Suprapubic skin (tissue), 4 donors: ENCODE measurements around the gene RGP1.

Experiments
- EP300 ChIP-seq: sonication (generic); formaldehyde crosslinking; IDR thresholded peaks from one replicate; pipeline ENCODE4 v1.6.1; 2017; ENCODE audit warnings: antibody characterized with exemption
- POLR2A ChIP-seq, 2 donors: fragments of 450-650 bp; IDR thresholded peaks; one replicate each; pipeline ENCODE4 v1.6.1; 2017; ENCODE audit warnings: antibody characterized with exemption in 2 of 2, mild to moderate bottlenecking in 2 of 2, moderate library complexity in 2 of 2
- POLR2AphosphoS5 ChIP-seq, 3 donors: sonication (generic); formaldehyde crosslinking; IDR thresholded peaks; one replicate each; pipeline ENCODE4 v1.6.1; 2017; ENCODE audit warnings: antibody characterized with exemption in 3 of 3
- TF ChIP-seq, protein P1 (sequence below), 2 donors: fragments of 200-600 bp in 1 of 2; fragments of 450-650 bp in 1 of 2; sonication (generic) in 1 of 2; IDR thresholded peaks; one replicate each; pipeline ENCODE4 v1.5.1; 2016 to 2019; ENCODE audit warnings: antibody characterized with exemption in 2 of 2, mild to moderate bottlenecking in 1 of 2, moderate library complexity in 1 of 2

DNA sequence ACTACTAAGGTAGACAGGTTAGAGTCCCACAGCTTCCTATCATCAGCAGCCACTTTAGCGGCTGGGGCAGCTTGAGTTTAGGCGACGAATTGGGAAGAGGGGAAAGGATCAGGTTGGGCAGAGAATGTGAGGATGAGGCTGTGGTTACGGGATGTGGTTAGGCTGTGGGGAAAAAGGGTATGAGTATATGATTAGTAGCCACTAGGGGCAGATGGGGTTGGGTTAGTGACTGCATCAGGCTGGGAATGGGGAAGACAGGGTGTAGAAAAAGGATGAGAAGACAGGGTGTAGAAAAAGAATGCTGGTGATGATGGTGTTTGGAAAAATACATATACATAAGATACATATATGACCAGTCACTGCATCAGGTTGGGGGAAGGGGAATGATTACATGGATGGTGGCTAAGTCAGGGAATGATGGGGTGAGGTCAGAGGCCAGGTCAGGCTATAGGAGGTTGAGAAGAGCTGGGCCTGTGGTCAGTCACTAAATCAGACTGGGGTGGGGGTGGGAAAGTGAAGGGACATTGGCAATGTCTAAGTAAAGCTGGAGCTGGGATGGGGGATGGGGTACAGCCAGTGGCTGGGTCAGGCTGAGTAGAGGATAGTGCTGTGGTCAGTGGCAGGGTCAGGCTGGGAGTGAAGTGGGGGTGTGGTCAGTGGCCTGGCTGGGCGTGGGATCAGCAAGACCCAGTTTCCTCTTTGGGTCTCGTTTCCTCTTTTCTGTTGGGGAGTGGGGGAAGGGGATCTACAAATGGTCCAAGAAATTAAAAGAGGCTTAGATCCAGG, 19.2 kb upstream of the RGP1 start:
- TF ChIP-seq POLR2A (IDR thresholded peaks at IDR 0.05) = no peak
- TF ChIP-seq, protein P1, sequence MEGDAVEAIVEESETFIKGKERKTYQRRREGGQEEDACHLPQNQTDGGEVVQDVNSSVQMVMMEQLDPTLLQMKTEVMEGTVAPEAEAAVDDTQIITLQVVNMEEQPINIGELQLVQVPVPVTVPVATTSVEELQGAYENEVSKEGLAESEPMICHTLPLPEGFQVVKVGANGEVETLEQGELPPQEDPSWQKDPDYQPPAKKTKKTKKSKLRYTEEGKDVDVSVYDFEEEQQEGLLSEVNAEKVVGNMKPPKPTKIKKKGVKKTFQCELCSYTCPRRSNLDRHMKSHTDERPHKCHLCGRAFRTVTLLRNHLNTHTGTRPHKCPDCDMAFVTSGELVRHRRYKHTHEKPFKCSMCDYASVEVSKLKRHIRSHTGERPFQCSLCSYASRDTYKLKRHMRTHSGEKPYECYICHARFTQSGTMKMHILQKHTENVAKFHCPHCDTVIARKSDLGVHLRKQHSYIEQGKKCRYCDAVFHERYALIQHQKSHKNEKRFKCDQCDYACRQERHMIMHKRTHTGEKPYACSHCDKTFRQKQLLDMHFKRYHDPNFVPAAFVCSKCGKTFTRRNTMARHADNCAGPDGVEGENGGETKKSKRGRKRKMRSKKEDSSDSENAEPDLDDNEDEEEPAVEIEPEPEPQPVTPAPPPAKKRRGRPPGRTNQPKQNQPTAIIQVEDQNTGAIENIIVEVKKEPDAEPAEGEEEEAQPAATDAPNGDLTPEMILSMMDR (IDR thresholded peaks at IDR 0.05) = peak; percentile 38 to 41
- TF ChIP-seq POLR2AphosphoS5 (IDR thresholded peaks at IDR 0.05) = no peak
- no peak for TF ChIP-seq EP300
